ENCODE measurements around the gene LRP11. TPM values are rescaled to one million over a fixed set of nuclear protein-coding genes. Genes with fewer than 3 reads are reported as not detected.

LRP11 gene
- total and polyA plus RNA-seq, 2 experiments from 2014 or later = 50.3 to 108 TPM

GRCh38 chr6:149779644-149779963, 84.6 kb downstream of the LRP11 start:
- Histone ChIP-seq H3F3A (ENCODE audit: insufficient read depth) (no peaks in the 10 kb centered on the region), H4K20me1 (ENCODE audit: insufficient read depth) (no peaks in the 10 kb centered on the region; the same call in 1 of the 2 replicates), H3K4me1 (ENCODE audit: insufficient read depth) (no peaks in the 10 kb centered on the region), H2AFZ (no peak overlapping the region), H3K27ac (no peak overlapping the region), H3K79me2 (ENCODE audit: insufficient read depth) (peaks cover 87% of the 10 kb centered on the region), H3K9ac (no peak overlapping the region), H3K36me3 (ENCODE audit: low read depth) (peaks cover 45% of the 10 kb centered on the region), H3K9me2 (ENCODE audit: insufficient read depth) (no peaks in the 10 kb centered on the region), H3K4me2 (ENCODE audit: unreplicated experiment) (no peak overlapping the region), H3K9me3 (ENCODE audit: low read depth) (no peaks in the 10 kb centered on the region), H3K27me3 (replicated peaks; ENCODE audit: insufficient read depth) (no peaks in the 10 kb centered on the region), H3K4me3 (no peak overlapping the region)
- WGBS, 2 experiments (ENCODE audit: low coverage in 1 of 2, low lambda C conversion rate in 2 of 2, missing lambda C conversion rate in 2 of 2) = 94 to 95% methylated on average over 2 of the region's 2 CpGs
- DNase-seq = peak; percentile 8
- in situ Hi-C loops (cut with MboI) = no loop called here
- TF ChIP-seq EZH2phosphoT487 (IDR thresholded peaks at IDR 0.05; ENCODE audit: insufficient read depth, low read depth) (no peak), EZH2 (IDR thresholded peaks at IDR 0.05; ENCODE audit: insufficient read depth, poor library complexity, severe bottlenecking) (no peak)

DNA sequence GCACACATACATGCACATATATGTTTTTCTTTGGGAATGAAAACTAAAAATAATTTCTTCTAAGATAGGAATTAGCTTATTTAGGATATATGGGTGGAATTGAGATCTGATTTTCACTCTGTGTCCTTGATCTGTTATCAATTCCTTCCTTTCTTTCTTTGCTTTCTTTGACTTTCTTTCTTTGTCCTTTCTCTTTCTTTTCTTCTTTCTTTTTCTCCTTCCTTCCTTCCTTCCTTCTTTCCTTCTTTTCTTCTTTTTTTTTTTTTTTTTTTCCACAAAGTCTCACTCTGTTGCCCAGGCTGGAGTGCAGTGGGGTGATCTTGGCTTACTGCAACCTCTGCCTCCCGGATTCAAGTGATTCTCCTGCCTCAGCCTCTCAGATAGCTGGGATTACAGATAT, 86.5 kb downstream of the LRP11 start:
- TF ChIP-seq EZH2 (IDR thresholded peaks at IDR 0.05; ENCODE audit: insufficient read depth, poor library complexity, severe bottlenecking) (no peak), EZH2phosphoT487 (IDR thresholded peaks at IDR 0.05; ENCODE audit: insufficient read depth, low read depth) (no peak)
- no peaks in the 10 kb centered on the region; the same call in 1 of the 2 replicates for H4K20me1 ChIP-seq (ENCODE audit: insufficient read depth)
- peaks cover 83% of the 10 kb centered on the region for H3K79me2 ChIP-seq (ENCODE audit: insufficient read depth)
- H3K9ac ChIP-seq = no peak overlapping the region
- peaks cover 41% of the 10 kb centered on the region for H3K36me3 ChIP-seq (ENCODE audit: low read depth)
- no peak overlapping the region for H2AFZ ChIP-seq
- no peak overlapping the region for H3K4me2 ChIP-seq (ENCODE audit: unreplicated experiment)
- H3K27ac ChIP-seq = no peak overlapping the region
- in situ Hi-C loops (cut with MboI) = no loop called here
- H3F3A ChIP-seq (ENCODE audit: insufficient read depth) = no peaks in the 10 kb centered on the region; the same call in 1 of the 2 replicates
- no peaks in the 10 kb centered on the region for H3K9me3 ChIP-seq (ENCODE audit: low read depth)
- H3K27me3 ChIP-seq (replicated peaks; ENCODE audit: insufficient read depth) = no peaks in the 10 kb centered on the region
- WGBS, 2 experiments (ENCODE audit: low coverage in 1 of 2, low lambda C conversion rate in 2 of 2, missing lambda C conversion rate in 2 of 2) = 86 to 100% methylated on average over 1 of the region's 1 CpG
- no peaks in the 10 kb centered on the region for H3K4me1 ChIP-seq (ENCODE audit: insufficient read depth)
- H3K4me3 ChIP-seq = no peak overlapping the region
- DNase-seq = no peak
- H3K9me2 ChIP-seq (ENCODE audit: insufficient read depth) = no peaks in the 10 kb centered on the region

DNA sequence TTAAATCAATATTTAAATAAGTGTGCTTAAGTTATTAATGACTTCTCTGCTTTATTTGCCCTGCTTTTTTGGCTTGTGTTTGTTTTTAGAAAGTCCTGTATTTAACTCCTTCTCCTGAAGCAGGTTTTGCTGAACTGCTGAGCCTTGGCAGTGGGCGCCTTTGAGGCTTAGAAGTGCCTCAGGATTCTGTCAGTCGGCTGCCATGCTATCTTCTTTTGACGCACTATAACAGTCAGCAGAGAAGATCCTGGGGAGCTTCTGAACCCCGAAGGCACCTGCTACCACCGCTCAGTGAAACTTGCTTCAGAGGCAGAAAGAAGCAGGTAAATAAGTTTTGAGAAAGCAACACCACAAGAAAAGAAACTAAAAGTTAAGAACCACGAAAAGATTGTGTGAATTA, 92.2 kb downstream of the LRP11 start:
- WGBS, 2 experiments (ENCODE audit: low coverage in 1 of 2, low lambda C conversion rate in 2 of 2, missing lambda C conversion rate in 2 of 2) = 98 to 99% methylated on average over 6 of the region's 6 CpGs
- in situ Hi-C loops (cut with MboI) = no loop called here
- Histone ChIP-seq H3K4me3 (no peak overlapping the region), H3K36me3 (ENCODE audit: low read depth) (peaks cover 37% of the 10 kb centered on the region), H2AFZ (no peak overlapping the region), H4K20me1 (ENCODE audit: insufficient read depth) (no peaks in the 10 kb centered on the region), H3K4me2 (ENCODE audit: unreplicated experiment) (no peak overlapping the region), H3K4me1 (ENCODE audit: insufficient read depth) (no peaks in the 10 kb centered on the region; the same call in 1 of the 2 replicates), H3K9ac (no peak overlapping the region), H3K9me3 (ENCODE audit: low read depth) (no peaks in the 10 kb centered on the region), H3K27me3 (replicated peaks; ENCODE audit: insufficient read depth) (no peaks in the 10 kb centered on the region), H3K9me2 (ENCODE audit: insufficient read depth) (no peaks in the 10 kb centered on the region), H3K79me2 (ENCODE audit: insufficient read depth) (peaks cover 90% of the 10 kb centered on the region), H3F3A (ENCODE audit: insufficient read depth) (no peaks in the 10 kb centered on the region; the same call in 1 of the 2 replicates), H3K27ac (no peak overlapping the region)
- TF ChIP-seq EZH2phosphoT487 (IDR thresholded peaks at IDR 0.05; ENCODE audit: insufficient read depth, low read depth) = no peak
- TF ChIP-seq EZH2 (IDR thresholded peaks at IDR 0.05; ENCODE audit: insufficient read depth, poor library complexity, severe bottlenecking) = no peak
- no peak for DNase-seq

- Histone ChIP-seq H4K20me1 (ENCODE audit: insufficient read depth) (no peaks in the 10 kb centered on the region), H3K79me2 (ENCODE audit: insufficient read depth) (peaks cover 90% of the 10 kb centered on the region), H3K9me3 (ENCODE audit: low read depth) (no peaks in the 10 kb centered on the region), H3K4me2 (ENCODE audit: unreplicated experiment) (no peak overlapping the region), H3K4me3 (no peak overlapping the region), H3K4me1 (ENCODE audit: insufficient read depth) (no peaks in the 10 kb centered on the region; the same call in 1 of the 2 replicates), H3K27ac (no peak overlapping the region), H3K27me3 (replicated peaks; ENCODE audit: insufficient read depth) (no peaks in the 10 kb centered on the region), H2AFZ (no peak overlapping the region), H3K9ac (no peak overlapping the region), H3K36me3 (ENCODE audit: low read depth) (peaks cover 40% of the 10 kb centered on the region), H3F3A (ENCODE audit: insufficient read depth) (no peaks in the 10 kb centered on the region; the same call in 1 of the 2 replicates), H3K9me2 (ENCODE audit: insufficient read depth) (no peaks in the 10 kb centered on the region)
- no peak for DNase-seq
- TF ChIP-seq EZH2 (IDR thresholded peaks at IDR 0.05; ENCODE audit: insufficient read depth, poor library complexity, severe bottlenecking) (no peak), EZH2phosphoT487 (IDR thresholded peaks at IDR 0.05; ENCODE audit: insufficient read depth, low read depth) (no peak)
- in situ Hi-C loops (cut with MboI) = no loop called here
- WGBS, 2 experiments (ENCODE audit: low coverage in 1 of 2, low lambda C conversion rate in 2 of 2, missing lambda C conversion rate in 2 of 2) = 97 to 100% methylated on average over 3 of the region's 3 CpGs
These were observed 93.0 kb downstream of the LRP11 start for GRCh38 chr6:149771185-149771584.

GRCh38 chr6:149769676-149770075, 94.5 kb downstream of the LRP11 start:
- no peak overlapping the region for H3K27ac ChIP-seq
- no peaks in the 10 kb centered on the region for H3K9me3 ChIP-seq (ENCODE audit: low read depth)
- TF ChIP-seq EZH2 (IDR thresholded peaks at IDR 0.05; ENCODE audit: insufficient read depth, poor library complexity, severe bottlenecking) = no peak
- no peak for TF ChIP-seq EZH2phosphoT487 (IDR thresholded peaks at IDR 0.05; ENCODE audit: insufficient read depth, low read depth)
- H3K4me1 ChIP-seq (ENCODE audit: insufficient read depth) = no peaks in the 10 kb centered on the region; the same call in 1 of the 2 replicates
- H3K9ac ChIP-seq = no peak overlapping the region
- H3K36me3 ChIP-seq (ENCODE audit: low read depth) = peaks cover 39% of the 10 kb centered on the region
- WGBS, 2 experiments (ENCODE audit: low coverage in 1 of 2, low lambda C conversion rate in 2 of 2, missing lambda C conversion rate in 2 of 2) = 94 to 100% methylated on average over 2 of the region's 2 CpGs
- H3K27me3 ChIP-seq (replicated peaks; ENCODE audit: insufficient read depth) = no peaks in the 10 kb centered on the region
- H3K4me2 ChIP-seq (ENCODE audit: unreplicated experiment) = no peak overlapping the region
- no peak for DNase-seq
- H3K4me3 ChIP-seq = no peak overlapping the region
- no peak overlapping the region for H2AFZ ChIP-seq
- H4K20me1 ChIP-seq (ENCODE audit: insufficient read depth) = no peaks in the 10 kb centered on the region
- H3F3A ChIP-seq (ENCODE audit: insufficient read depth) = no peaks in the 10 kb centered on the region; the same call in 1 of the 2 replicates
- H3K9me2 ChIP-seq (ENCODE audit: insufficient read depth) = no peaks in the 10 kb centered on the region
- in situ Hi-C loops (cut with MboI) = no loop called here
- H3K79me2 ChIP-seq (ENCODE audit: insufficient read depth) = peaks cover 94% of the 10 kb centered on the region

Other genes with a start within 250 kb of the LRP11 start
- gene KATNA1, start 215.6 kb downstream of the LRP11 start, total RNA-seq (2014; rRNA removed; shearing (Covaris generic)) = 30.9 and 34.8 TPM in 2 replicates
- gene KATNA1, start 215.6 kb downstream of the LRP11 start, polyA plus RNA-seq (2016; fragmentation: Nextera tagmentation; extraction: Ambion mirVana) = 27.1 and 28.4 TPM in 2 replicates
- gene LATS1, start 146.3 kb downstream of the LRP11 start, total RNA-seq (2014; rRNA removed; shearing (Covaris generic)) = 18.1 and 20.2 TPM in 2 replicates
- gene LATS1, start 146.3 kb downstream of the LRP11 start, polyA plus RNA-seq (2016; fragmentation: Nextera tagmentation; extraction: Ambion mirVana) = 11.5 and 12.8 TPM in 2 replicates
- 35.8 and 58.0 TPM in 2 replicates for gene NUP43, start 117.8 kb downstream of the LRP11 start, total RNA-seq (2014; rRNA removed; shearing (Covaris generic))
- 16.1 and 16.4 TPM in 2 replicates for gene NUP43, start 117.8 kb downstream of the LRP11 start, polyA plus RNA-seq (2016; fragmentation: Nextera tagmentation; extraction: Ambion mirVana)
- 132 and 165 TPM in 2 replicates for gene PCMT1, start 114.6 kb downstream of the LRP11 start, total RNA-seq (2014; rRNA removed; shearing (Covaris generic))
- gene PCMT1, start 114.6 kb downstream of the LRP11 start, polyA plus RNA-seq (2016; fragmentation: Nextera tagmentation; extraction: Ambion mirVana) = 183 and 184 TPM in 2 replicates
- 8.6 and 10.4 TPM in 2 replicates for gene RAET1E, start 33.8 kb upstream of the LRP11 start, total RNA-seq (2014; rRNA removed; shearing (Covaris generic))
- 8.1 and 8.8 TPM in 2 replicates for gene RAET1E, start 33.8 kb upstream of the LRP11 start, polyA plus RNA-seq (2016; fragmentation: Nextera tagmentation; extraction: Ambion mirVana)
- 5.2 and 8.9 TPM in 2 replicates for gene RAET1G, start 58.8 kb upstream of the LRP11 start, total RNA-seq (2014; rRNA removed; shearing (Covaris generic))
- gene RAET1G, start 58.8 kb upstream of the LRP11 start, polyA plus RNA-seq (2016; fragmentation: Nextera tagmentation; extraction: Ambion mirVana) = 15.5 and 15.8 TPM in 2 replicates
- gene ULBP2, start 77.7 kb upstream of the LRP11 start, total RNA-seq (2014; rRNA removed; shearing (Covaris generic)) = 11.4 and 23.8 TPM in 2 replicates
- 29.5 and 30.1 TPM in 2 replicates for gene ULBP2, start 77.7 kb upstream of the LRP11 start, polyA plus RNA-seq (2016; fragmentation: Nextera tagmentation; extraction: Ambion mirVana)
- 5.8 and 6.1 TPM in 2 replicates for gene ULBP1, start 99.6 kb upstream of the LRP11 start, total RNA-seq (2014; rRNA removed; shearing (Covaris generic))
- gene ULBP1, start 99.6 kb upstream of the LRP11 start, polyA plus RNA-seq (2016; fragmentation: Nextera tagmentation; extraction: Ambion mirVana) = 8.7 and 9.1 TPM in 2 replicates
- gene RAET1L, start 161.2 kb upstream of the LRP11 start, total RNA-seq (2014; rRNA removed; shearing (Covaris generic)) = not detected in 2 replicates
- gene RAET1L, start 161.2 kb upstream of the LRP11 start, polyA plus RNA-seq (2016; fragmentation: Nextera tagmentation; extraction: Ambion mirVana) = not detected in 2 replicates
- gene ULBP3, start 204.8 kb upstream of the LRP11 start, total RNA-seq (2014; rRNA removed; shearing (Covaris generic)) = 10.1 and 12.6 TPM in 2 replicates
- 3.7 and 4.4 TPM in 2 replicates for gene ULBP3, start 204.8 kb upstream of the LRP11 start, polyA plus RNA-seq (2016; fragmentation: Nextera tagmentation; extraction: Ambion mirVana)

Measured in GM23248 (cell line).